GM19023 (cell line): Measurements from ENCODE around the gene DYNLRB1.
A peak's percentile ranks its signal among the peaks of the same experiment; 100 is the strongest.

Experiments used
- ATAC-seq: cut with Tn5 transposase; IDR thresholded peaks from one replicate; pipeline ENCODE4 v1.9.1; 2021; ENCODE audit warnings: mild to moderate bottlenecking, moderate library complexity; ENCODE audit not compliant: unreplicated experiment

DYNLRB1 gene

DNA sequence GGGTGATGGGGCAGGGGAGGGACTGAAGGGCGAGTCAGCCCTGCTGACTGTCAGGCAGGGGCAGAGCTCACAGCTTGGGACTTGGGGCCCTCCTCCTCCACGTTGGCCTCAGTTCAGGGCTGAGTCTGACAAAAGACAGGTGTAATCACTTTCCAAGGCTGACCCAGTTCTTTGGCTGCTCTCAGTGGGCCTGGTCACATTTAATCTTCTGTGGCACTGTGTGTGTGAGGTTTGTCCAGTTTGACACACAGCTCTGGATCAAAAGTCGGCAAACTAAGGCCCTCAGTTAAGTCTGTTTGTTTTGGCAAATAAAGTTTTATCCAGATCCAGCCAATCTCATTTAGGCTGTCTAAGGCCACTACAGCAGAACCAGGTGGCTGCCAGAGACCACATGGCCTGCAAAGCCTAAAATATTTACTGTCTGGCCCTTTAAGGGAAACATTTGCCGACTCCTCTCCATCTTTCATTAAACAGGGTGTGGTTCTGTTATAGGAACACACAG lies 37.2 kb downstream of the DYNLRB1 start:
- ATAC-seq: no peak

DNA sequence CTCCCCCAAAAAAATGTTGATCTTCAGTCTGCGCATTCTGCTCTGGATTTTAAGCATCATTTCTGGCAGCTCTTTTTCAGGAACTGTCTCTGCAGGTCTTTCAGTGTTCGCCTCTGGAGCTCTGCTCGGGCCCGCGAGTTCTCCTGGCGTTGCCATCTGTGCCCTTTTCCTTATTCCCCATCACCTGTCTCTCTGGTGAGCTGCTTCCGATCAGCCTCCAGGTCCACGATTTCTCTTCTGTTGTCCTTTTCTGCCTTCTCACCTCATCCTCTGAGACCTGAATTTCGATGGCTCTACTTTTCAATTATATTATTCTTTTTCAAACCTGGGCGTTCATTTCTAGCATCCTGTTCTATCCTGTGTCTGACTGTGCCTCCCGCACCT lies 41.7 kb downstream of the DYNLRB1 start:
- no peak for ATAC-seq

- peak; percentile 66 for ATAC-seq
Observed at GRCh38 chr20:34558320-34559218, 42.3 kb downstream of the DYNLRB1 start, which contains the start of gene MAP1LC3A. Gene MAP1LC3A, plus strand, starts transcription at chr20:34558718. Its CDS starts 151 bp downstream, at chr20:34558869.

DNA sequence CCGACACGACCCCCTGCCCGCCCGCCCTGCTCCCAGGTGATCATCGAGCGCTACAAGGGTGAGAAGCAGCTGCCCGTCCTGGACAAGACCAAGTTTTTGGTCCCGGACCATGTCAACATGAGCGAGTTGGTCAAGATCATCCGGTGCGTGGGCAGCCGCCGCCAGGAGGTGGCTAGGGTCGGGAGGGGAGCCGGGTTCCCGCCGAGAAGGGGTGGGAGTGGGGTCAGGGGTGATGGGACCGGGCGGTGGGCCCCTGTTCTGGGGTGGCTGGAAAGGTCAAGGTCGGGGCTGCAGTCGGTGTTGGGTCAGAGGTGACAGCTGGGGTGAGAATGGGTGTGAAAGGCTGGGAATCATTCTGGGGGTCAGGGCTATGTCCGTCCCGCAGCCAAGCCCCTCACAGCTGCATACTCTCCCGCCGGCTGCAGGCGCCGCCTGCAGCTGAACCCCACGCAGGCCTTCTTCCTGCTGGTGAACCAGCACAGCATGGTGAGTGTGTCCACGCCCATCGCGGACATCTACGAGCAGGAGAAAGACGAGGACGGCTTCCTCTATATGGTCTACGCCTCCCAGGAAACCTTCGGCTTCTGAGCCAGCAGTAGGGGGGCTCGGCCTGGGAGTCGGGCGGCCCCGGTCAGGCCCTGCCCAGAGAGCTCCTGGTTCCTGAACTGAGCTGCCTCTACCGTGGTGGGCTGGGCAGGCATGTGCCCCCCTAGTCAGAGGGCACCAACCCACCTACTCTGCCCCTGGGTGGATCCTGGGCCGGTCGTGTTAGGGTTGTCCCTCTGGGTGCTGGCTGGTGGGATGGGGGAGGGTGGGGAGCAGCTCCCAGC lies 43.3 kb downstream of the DYNLRB1 start:
- ATAC-seq: no peak

DNA sequence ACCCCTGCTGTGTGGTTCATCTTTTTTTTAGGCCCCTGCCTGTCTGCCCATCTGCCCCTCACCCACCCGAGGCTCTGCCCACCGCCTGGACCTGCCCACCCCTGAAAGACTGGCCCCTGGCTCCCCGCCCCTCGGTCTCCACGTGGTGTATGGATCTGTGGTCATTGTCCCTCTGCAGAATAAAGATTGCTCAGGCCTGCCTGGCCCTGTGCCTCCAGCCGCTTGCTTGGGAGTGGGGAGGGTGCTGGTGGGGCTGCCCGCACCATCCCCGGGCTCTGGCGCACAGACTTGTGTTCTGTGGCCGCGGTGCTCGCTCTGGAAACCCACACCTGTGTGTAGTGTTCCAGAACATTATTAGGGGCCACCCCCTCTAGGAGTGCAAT lies 43.9 kb downstream of the DYNLRB1 start:
- no peak for ATAC-seq

GRCh38 chr20:34560614-34561013 lies 44.4 kb downstream of the DYNLRB1 start:
- no peak for ATAC-seq

DNA sequence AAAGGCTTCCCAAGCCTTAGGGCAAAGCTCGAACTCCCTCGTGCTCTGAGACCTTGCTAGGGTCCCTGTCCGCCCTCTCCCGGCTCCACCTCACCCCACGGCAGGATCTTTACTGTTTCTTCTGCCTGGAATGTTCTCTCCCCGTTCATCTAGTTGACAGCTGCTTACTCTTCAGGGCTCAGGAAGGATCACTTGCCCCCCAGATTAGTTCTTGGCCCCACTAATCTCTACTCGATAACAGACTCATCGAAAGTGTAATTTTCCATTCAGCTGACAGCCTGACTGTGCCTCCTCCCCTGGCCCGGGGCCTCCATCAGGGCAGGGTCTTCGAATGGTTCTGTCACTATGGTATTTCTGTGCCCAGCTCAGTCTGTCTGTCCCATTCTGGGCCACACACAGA lies 45.4 kb downstream of the DYNLRB1 start:
- no peak for ATAC-seq

GRCh38 chr20:34562641-34563040 lies 46.4 kb downstream of the DYNLRB1 start:
- ATAC-seq: no peak

GRCh38 chr20:34564833-34565232 lies 48.6 kb downstream of the DYNLRB1 start:
- ATAC-seq: no peak

- ATAC-seq: no peak
Observed at GRCh38 chr20:34566978-34567891, 51.0 kb downstream of the DYNLRB1 start.

DNA sequence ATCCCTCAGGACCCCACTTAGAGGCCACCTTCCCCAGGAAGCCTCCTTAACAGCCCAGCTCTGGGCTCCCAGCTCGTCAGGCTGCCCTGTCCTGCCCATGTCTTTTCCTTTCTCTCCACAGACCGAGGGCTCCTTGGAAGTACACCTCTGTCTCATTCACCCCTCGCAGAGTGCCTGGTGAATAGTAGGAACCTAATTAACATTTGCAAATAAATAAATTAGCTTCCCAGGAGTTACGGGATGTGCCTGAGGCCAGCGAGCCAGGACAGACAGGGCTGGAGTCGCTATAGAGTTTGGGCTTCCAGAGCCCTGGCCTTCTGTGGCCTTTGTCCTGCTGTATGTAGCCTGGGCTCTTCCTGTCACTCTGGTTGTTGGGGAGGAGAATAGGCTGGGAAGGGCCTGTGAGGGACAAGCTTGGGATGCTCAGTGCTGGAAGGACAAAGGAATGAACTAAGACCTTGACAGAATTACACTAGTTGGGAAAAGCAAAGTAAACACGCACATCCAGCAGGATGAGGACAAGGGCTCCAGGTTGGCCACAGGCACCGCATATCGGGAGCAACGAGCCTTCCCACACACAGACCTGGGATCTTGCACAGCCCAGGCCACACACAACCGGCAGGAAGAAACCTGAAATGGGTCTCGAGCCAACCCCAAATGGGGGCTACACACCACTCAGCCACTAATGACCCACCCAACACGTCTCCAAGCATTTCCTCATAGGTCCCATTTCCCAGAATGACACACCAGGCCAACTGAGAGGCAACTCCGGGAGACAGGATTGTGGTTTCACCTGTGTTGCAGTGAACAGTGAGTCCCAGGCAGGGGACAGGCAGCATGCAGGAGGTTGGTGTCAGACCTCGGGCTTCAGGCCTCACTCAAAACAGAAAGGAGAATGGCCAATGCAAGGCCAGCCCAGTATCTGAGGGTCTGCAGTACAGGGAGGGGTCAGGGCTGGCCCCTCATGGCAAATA lies 52.0 kb downstream of the DYNLRB1 start:
- ATAC-seq: no peak

- ATAC-seq: no peak
Observed at GRCh38 chr20:34569598-34569997, 53.4 kb downstream of the DYNLRB1 start.

DNA sequence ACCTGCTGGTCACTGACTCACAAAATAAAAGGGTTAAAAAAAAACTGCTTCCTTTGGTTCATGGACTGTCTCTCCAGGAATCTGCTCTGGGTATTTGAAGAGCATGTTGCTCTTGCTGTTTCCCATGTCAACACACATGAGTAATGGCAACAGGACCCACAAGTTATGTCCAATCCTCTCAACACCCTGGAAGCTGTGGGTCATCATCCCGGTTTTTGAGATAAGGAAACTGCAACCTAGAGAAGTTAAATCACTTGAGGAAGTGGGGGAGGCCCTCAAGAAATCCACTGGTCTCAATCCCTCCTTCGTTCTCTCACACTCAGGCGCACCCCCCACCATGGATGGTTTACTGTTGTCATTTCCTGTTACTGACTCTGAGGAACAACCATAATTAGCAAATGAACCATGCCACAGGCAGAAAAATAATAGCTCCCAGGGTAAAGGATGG lies 54.7 kb downstream of the DYNLRB1 start:
- ATAC-seq: no peak

- no peak for ATAC-seq
Observed at GRCh38 chr20:34571753-34572152, 55.5 kb downstream of the DYNLRB1 start.

DNA sequence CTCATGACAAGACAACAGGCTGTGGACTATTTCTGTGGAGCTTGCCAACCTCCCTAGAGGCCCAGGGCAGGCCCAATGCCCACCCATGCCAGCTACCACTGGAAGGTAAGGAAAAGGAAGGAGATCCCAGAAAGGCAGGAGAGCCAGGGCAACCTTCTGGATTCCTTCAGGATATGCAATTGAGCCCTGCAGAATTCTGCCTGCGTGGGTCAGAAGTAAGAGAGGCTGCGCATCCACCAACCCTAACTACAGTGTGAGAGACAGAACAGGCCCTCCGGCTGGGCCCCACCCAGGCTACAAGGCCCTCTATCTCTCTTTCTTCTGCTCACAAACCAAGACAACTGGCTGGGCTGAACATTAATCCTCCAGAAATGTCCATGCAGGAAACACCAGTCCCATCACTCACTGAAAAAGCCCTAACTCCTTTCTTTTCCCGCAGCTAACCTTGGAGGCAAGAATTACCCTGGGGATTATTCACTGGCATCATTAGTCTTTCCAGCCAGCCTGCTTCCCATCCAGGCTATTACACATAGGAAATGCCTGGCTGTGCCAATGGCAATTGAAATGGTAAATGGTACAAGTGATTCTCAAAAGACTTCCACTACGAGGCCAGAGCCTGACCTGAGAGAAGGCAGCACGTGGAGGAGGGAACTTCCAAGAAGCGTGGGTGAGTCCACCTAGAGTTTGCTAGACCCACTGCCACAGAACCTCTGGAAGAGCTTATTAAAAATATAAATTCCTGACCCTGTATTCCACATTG lies 57.5 kb downstream of the DYNLRB1 start:
- no peak for ATAC-seq

GRCh38 chr20:34574426-34574825 lies 58.2 kb downstream of the DYNLRB1 start:
- no peak for ATAC-seq

DNA sequence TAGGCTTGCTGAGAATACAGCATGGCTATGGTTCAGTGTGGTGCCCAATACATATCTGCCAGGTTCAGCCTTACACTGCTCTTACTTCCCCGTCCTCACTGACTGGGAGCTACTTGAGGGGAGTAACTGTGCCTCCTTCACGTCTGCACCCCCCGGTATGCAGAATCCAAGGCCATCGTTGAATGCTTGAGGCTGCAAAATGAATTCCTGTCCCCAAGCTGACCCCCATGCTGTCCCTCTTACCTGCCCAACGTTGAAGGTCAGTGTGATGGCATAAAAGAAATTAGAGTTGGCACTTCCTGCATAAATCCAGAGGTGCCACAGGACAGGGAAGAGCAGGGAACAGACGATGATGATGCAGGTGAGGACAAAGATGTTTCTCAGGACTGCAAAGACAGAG lies 58.6 kb downstream of the DYNLRB1 start:
- no peak for ATAC-seq

GRCh38 chr20:34575271-34575670 lies 59.0 kb downstream of the DYNLRB1 start:
- ATAC-seq: no peak

DNA sequence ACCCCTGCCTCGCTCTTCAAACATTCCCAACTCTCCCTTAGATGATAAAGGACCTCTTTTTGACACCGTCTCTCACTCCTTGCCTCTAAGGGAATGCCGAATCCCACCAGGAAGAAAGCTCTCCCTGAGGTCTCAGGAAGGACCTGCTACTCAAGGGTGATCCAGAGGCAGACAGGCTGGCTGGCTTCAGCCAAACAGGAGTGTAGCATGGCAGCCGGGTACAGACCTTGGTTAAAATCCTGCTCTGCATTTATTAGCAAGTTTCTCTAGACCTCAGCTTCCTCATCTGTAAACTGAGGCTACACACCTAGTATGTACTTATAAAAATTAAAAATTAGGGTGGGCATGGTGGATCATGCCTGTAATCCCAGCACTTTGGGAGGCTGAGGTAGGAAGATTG lies 59.5 kb downstream of the DYNLRB1 start:
- no peak for ATAC-seq
